Hippocampal formation (tissue), 2 donors: ENCODE results near the gene LTC4S.
A peak's percentile ranks its signal among the peaks of the same experiment; 100 is the strongest.
"Not testable (repeated sequence)": the region's sequence is repeated elsewhere in the genome, so short reads cannot be mapped to it uniquely, and the experiment has no call there.

Experiments used
- DNase-seq, 2 donors: peaks; one replicate each; lab custom pipeline; 2025; lab: John Stamatoyannopoulos, UW

LTC4S gene

DNA sequence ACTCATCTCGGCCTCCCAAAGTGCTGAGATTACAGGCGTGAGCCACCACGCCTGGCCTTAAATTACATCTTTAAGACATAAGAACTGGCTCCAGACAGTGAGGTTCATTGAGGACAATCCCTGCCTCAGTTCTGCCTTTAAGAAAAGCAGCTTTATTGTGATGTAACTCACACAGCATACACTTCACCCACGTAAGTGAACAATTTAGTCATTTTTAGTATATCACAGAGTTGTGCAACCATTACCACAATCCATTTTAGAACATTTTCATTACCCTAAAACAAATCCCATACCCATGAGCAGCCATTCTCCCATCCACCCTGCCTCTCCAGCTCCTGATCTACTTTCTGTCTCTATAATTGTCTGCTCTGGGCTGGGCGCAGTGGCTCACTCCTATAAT lies 24.0 kb upstream of the LTC4S start:
- DNase-seq: no peak

DNA sequence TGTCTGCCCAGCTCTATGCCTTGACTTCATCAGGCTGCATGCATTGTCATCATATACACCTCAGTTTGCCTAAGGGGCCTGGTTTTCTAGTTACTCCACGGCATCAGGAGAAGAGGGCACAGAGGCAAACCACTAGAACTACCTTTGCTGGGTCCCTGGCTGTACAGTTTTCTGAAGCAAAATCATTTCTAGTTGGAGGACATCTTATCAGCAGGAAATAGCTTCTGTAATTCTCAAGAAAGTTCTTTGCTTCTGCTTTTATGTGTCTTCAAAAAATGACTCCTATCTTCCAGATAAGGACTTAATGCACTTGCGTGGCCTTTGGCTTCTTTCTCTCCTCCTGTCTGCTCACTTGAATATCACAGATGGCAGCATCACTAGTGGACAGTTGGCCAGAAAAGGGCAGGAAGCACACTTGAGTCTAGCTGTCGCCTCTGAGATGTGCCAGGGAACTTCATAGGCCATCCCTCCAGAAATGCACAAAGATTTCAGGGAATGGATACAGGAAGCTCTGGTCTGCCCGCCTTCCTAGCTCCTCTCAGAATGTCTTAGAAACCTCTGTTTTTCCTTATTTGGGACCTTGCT lies 22.4 kb upstream of the LTC4S start:
- no peak for DNase-seq

DNA sequence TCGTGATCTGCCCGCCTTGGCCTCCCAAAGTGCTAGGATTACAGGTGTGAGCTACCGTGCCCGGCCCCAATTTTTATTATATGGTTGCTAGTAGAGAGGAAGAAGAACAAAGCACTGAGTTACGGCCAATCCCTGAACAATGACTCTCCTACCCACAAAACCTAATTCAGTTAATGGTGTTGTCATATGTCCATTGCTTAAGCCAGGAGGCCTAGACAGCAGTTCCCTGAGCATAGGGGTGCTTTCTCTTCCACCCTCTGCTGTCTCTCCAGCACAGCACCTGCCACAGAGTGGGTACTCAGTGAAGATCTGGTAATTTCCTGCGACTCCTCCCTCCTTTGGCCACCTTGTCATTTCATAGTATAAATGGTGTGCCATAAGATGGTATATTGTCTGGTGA lies 21.4 kb upstream of the LTC4S start:
- DNase-seq: no peak

DNA sequence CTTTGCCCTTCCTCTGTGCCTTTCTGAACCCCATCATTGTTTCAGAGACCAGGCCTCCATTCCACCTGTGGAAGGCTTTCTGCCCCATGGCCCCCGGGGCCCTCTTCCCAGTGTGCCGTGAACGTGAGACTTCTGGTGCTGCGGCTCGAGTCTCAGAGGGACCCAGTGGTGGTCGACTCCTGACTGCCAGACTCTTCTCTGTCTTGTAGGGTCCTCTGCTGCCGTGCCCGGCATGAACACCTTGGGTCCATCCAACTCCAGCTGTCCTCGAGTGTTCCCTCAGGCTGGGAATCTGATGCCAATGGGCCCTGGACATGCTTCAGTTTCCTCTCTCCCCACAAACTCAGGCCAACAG lies 20.1 kb upstream of the LTC4S start:
- no peak for DNase-seq

DNA sequence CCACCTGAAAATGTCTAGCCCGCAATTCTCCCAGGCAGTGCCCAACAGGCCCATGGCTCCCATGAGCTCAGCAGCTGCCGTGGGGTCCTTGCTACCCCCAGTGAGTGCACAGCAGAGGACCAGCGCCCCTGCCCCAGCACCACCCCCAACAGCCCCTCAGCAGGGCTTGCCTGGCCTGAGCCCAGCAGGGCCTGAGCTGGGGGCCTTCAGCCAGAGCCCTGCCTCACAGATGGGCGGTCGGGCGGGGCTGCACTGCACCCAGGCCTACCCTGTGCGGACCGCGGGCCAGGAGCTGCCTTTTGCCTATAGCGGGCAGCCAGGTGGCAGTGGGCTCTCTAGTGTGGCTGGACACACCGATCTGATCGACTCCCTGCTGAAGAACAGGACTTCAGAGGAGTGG lies 19.3 kb upstream of the LTC4S start:
- no peak for DNase-seq

DNA sequence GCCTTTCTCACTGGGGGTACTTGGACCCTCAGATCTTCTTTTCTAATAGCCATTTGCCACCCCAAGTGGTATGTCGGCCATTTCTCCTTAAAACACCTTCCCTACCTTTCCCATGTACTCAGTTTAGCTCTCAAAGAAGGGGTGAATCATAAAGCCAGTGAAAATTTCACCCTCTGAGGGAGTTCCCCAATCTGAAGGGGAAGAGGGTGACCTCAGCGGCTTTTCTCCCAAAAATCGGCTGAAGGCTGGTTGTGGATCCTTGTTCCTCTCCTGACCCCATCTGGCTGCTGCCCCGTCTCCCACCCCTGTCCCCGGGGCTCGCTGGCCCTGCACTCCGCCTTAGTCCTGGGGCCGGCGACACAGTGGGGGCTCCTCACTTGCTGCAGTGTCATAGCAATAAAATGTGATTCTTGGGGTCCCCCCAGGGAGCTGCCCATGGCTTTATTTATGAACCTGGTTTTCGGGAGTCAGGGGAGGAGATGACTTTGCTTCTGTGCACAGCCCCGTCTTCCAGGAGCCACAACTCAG lies 17.3 kb upstream of the LTC4S start:
- no peak for DNase-seq

DNA sequence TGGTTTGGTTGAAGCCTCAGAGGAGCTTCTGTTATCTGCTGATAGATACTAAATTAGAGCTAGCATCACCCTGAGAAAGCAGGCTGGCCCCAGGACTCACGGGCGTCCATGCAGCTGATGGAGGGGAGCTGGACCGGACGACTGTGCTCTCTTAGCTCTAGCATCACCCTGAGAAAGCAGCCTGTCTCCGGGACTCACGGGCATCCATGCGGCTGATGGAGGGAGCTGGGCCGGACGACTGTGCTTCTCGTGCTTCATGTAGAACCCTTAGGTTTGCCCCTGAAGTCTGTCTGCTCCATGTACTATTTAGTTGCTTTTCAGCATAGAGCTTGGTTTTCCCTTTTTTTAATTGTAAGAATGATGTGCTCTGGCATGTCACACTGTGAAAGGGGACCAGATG lies 16.3 kb upstream of the LTC4S start:
- DNase-seq: no peak

DNA sequence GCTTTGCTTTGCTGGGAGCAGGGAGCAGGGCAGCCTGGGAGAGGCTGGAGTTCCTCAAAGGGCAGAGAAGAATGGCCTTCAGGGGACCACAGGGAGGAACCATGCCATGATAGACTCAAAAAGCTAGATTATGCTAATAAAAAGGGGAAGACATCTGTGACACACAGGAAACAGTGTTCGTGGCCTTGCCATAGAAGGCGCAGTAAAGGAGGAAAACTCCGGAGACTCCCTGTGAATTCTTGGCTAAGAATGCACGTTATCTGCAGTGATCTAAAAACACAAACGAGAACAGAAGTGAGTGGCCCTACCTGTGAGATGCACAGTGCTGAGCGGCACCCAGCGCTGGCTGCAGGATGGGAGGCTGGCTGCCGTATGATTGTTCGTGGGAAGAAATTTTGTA lies 15.9 kb upstream of the LTC4S start:
- DNase-seq: no peak

DNA sequence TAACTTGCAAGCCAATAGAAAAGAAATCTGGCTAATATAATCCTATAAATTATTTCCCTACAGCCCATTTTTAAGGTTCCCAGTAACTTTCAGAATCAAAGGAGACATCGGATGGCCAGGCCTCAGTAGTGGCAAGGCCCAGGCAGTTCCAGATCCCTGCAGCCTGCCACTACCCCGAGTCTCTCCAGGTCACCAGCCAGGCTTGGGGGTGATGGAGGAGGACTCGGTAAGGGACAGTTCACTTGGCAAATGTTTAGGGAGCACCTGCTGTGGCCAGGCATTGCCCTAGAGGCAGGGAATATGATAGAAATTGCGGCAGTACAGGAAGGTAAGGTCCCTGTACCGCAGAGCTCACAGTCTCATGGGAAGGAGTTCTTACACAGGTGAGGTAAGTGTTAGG lies 15.2 kb upstream of the LTC4S start:
- DNase-seq: no peak

DNA sequence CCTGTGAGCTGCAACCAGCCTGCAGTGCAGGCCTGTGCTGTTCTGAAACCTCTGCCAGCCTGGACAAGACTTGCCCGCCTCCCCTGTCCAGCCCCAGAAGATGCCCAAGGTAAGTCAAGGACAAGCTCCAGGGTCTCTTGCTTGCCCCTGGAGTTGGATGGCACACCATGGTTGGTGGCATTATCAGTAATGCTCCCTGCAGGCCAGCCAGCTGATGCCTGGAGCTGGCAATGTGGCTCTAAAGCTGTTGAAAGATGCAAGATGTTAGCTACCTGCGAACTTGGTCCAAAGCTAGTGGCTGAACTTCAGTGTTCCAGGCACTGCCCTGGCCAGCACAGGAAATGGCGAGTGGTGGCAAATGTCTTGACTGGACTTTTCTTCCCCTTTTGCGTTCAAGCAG lies 14.0 kb upstream of the LTC4S start:
- no peak for DNase-seq

DNA sequence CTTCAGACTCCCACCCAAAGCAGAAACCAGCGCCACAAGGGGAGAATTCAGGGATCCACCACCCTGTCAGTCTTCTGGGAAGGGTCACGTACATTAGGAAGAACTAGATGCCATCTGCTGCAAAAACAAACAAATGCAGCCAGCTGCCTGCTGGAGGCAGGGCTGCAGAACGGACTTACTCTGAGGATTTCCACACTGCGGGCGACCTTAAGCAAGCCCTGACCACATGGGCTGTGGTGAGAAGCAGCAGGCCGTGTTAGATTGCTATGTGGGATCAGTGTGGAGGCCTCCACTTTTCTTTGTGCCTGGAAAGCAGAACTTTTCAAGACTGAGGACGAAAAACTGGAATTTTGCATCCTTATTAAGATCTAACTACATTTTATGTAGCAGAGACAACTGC lies 13.4 kb upstream of the LTC4S start:
- DNase-seq: no peak

DNA sequence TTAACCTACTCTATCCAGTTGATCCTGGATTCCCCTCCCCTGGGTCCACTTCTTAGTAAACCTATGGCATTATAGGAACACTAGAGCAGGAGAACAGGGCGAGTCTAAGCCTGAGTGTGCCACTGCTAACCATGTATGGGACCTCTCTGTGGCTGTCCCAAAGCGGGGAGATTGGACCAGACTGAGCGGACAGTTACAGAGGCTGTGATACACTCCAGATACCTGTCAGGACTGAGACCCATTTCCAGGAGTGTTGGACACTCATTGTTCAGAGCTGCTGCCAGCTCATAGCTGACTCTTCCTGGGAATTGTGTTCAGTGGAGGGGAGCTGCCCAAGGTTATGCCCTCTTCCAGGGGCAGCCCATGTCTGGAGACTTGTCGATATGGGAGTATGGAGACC lies 11.9 kb upstream of the LTC4S start:
- no peak for DNase-seq

DNA sequence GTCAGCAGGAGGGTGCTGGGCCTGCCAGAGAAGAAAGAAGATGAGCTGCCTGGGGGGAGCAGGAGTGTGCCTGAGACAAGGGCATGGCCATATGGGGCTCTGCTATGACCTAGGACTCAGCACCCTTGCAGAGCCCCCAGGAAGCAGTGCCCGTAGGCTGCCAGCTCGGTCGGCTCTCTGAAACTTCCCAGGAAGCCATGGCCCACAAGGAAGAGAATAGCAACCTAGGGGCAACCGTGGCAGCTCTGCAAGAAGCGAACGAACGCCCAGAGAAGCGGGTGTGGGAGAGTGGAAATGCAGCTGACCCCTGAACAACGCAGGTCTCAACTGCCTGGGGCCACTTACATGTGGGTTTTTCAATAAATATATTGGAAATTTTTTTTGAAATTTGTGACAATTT lies 10.7 kb upstream of the LTC4S start:
- no peak for DNase-seq

DNA sequence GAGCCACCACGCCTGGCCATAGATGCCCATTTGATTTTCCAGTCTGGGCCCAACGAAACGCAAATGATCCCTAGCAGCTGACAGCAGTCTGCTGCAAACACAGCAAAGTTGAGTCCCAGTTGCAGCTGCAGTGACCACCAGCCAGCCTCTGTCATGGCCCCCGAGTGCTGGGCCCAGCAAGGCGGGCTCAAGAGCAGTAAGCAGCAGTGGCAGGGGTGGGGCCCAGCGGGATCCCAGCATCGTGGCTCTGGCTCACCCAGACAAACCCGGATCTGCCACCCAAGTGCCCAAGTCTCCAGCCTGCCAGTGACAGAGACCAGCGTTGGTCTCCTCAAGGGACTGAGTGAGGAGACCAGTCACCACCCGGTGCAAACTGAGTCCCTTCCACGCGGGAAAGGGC lies 6.9 kb upstream of the LTC4S start:
- DNase-seq: no peak

DNA sequence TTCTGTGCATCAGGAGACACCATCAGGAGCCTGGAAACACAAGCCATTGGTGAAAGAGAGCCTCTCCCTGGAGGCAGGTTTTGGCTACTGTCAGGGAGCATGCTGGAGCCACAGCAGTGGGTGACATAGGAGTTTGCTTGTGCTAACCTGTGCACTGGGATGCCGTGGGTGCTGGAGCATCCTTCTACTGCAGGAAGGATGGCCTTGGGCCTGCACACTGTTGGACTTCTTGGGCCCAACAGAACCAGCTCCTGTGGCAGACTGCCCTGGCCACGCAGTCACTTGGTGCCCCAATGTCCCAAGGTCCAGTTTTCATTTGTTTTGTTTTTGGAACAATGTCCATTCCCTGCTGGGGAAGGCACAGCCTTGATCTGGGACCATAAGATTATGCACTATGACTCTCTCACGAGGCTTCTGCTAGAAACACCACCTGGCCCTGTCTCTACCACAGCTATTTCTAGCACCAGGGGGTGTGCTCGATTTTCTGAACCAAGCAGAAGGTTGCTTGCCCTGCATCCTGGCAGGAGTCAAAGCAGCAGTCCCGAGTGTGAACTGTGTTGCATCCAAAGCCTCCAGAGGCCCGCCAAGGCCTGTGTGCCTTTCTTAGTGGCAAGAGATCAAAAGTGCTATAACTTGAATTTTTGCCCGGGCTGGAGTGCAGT lies 5.5 kb upstream of the LTC4S start:
- no peak for DNase-seq

DNA sequence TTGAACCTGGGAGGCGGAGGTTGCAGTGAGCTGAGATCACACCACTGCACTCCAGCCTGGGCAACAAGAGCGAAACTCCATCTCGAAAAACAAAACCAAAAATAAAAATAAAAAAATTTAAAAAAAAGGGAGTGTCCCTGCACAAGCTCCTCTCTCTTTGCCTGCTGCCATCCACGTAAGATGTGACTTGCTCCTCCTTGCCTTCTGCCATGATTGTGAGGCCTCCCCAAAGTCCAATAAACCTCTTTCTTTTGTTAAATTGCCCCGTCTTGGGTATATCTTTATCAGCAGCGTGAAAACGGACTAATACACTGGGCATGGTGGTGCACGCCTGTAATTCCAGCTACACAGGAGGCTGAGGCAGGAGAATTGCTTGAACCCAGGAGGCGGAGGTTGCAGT lies 4.5 kb upstream of the LTC4S start:
- DNase-seq: not testable (repeated sequence)

DNA sequence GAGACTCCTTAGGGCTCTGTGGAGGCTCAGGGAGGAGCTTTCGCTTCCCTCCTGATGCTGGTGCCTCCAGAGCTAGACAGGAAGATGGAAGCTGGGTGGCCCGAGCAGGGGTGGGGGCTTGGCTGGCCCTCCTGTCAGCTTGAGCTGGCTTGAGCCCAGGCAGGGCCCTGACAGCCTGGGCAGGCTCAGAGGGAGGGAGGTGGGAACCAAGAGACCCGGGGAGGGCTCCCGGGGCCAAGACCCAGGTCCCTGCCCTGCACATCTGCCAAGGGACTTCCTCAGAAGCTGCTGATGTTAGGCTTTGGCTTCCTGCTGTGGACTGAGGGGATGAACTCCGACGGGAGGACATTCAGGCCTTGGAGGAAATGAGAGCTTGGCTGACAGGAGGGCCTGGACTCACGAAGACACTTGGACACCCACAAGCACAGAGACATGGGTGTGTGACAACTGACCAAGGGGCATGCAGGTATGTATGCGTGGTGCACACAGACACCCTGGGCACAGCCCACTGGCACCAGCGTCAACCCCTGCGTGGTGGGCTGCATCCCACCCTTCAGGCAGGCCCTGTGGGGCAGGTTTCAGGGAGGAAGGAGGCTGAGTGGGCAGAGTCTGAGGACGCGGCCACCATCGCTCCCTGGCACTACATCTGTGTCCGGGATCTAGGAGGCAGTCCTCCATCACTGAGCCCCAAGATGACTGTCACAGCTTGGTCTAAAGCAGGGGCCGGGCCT lies 1.7 kb upstream of the LTC4S start:
- DNase-seq: peak in 1 of 2 donors; percentile 22

DNA sequence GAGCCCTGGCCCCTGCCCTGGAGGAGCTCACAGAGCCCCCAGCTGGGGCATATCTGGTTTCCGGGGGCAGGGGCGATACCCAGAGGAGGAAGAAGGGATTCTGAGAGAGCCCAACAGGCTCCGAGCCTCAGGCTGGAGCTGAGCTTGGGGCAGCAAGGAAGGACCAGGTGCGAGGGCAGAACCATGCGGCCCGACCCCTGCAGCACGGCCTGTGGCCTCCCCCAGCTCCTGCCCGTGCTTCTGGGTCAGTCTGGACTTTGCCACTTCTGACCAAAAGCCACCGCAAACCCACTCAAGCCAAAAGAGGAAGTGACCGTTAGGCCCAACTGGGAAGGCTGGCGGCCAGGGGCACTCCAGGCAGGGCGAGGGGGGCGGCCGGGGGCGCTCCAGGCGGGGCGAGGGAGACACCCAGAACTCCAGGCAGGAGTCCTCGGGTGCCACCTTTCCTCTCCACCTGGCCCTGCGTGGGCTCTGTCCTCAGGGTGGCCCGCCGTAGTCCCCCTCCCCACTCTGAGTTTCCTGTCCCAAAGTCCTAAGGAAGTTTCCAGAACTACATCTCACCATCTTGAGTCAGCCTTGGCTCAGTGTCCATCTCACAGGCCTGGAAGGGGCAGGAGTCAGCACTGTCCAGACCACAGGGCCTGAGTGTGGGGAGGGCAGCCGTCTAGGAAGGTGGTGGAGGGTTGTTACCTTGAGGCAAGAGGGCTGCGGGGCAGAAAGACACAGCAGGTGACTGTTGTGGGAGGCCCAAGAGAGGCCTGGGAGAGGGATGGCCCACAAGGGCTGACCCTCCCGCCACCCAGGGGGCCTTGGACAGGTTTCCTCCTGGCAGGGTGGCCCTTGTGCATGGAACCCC lies 946 bp upstream of the LTC4S start:
- DNase-seq: no peak

DNA sequence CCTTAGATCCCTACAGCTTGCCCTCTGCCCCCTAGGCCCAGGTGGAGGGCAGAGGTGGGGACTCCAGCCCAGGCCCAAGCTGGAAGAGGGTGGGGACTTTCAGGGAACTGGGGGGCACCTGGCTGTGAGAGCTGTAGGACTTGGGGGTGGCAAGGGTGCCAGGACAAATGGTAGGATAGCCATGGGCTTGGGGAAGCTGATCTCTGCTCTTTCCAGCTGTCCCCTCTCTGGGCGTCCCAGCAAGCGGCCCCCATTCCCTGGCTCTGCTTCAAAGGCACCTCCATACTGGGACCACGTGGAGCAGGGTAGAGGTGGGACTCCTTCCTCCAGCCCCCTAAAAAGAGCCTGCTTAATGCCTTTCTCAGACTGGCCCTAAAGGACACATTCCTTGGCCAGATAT lies 385 bp downstream of the LTC4S start:
- no peak for DNase-seq

DNA sequence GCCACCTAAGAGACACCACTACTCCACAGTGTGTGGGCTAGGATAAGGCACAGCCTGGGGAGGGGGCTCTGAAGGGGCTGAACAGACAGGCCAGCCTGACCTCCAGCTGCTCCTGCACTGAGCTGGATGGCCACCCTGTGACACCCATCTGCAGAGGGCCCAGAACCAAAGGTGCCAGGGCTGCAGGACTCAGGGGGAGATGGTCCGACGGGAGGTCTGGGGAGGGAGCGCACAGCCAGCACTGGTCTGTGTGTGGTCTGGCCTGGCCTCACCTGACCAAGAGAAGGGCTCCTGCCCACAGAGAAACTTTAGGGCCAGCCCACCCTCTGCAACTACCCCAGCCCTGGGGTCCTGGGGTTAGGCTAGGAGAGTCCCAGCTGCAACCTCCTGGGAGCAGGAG lies 789 bp downstream of the LTC4S start:
- no peak for DNase-seq

DNA sequence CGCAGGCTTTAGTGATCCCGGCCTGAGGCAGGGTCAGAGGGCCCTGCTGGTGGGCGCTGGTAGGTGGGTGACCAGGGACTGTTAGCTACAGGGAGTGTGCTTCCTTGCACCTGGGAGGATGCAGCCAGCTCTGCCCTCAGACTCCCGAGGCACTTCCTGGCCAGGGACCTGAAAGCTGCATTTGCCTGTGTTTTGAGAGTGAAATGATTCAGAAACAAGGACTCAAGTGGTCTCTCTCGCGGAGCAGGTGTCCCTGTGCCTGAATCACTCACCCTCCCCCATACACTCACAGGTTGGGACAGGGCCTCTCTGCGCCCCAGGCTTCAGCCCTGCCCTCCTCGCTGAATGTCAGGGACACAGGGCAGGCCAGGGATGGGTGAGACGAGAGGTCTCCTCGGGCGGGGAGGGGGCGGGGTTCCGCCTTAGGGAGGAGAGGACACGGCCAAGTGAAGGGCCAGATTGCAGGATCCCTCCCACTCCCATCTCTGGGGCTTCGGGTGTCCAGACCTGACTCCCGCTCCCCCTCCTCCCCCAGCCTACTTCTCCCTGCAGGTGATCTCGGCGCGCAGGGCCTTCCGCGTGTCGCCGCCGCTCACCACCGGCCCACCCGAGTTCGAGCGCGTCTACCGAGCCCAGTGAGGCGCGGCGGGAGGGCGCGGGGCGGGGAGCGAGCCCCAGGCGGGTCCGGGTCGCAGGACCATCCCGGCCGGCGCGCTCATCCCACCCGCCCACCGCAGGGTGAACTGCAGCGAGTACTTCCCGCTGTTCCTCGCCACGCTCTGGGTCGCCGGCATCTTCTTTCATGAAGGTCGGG lies 1.5 kb downstream of the LTC4S start:
- DNase-seq: no peak
